PC-9 (cell line): ENCODE data around the gene SRPK1.

Experiments
- CTCF ChIP-seq: fragments of 200-600 bp; sonication (generic); conservative IDR thresholded peaks from 2 replicates; pipeline ENCODE4 v1.6.1; 2017; ENCODE audit warnings: mixed run types, antibody characterized with exemption, mild to moderate bottlenecking, moderate library complexity
- EZH2 ChIP-seq: fragments of 200-600 bp; sonication (generic); IDR thresholded peaks from 2 replicates; pipeline ENCODE4 v1.8.0; 2017; ENCODE audit warnings: antibody characterized with exemption, low read depth

GRCh38 chr6:35948725-35949124 lies 27.8 kb upstream of the SRPK1 start:
- TF ChIP-seq EZH2 (no peak), CTCF (0 out of 2 replicates have a peak, but pooled peaks have one; percentile 20)
